ENCODE results near the gene KPNA1. TPM values are rescaled to one million over a fixed set of nuclear protein-coding genes. Genes with fewer than 3 reads are reported as not detected.

KPNA1 gene
- total RNA-seq, 1 experiment from 2014 or later = 64.3 TPM

- intact Hi-C loops (cut with micrococcal nuclease) = no loop called here
- ChIA-PET POLR2A (ENCODE audit: unreplicated experiment) (no interaction called here), CTCF (no interaction called here)
- no peaks in the 10 kb centered on the region for H3K9me3 ChIP-seq (ENCODE audit: low read length)
- no peak for ATAC-seq
- H2AFZ ChIP-seq (ENCODE audit: low read length) = no peak overlapping the region
- DNase-seq = no peak
- 0 out of 2 replicates have a peak, but pooled peaks cover 9% of the 10 kb centered on the region for H3K4me1 ChIP-seq (ENCODE audit: insufficient read depth, low read length)
- no peak overlapping the region for H3K27ac ChIP-seq (ENCODE audit: low read length)
- no peak overlapping the region for H3K4me3 ChIP-seq (ENCODE audit: low read length)
- H3F3A ChIP-seq (ENCODE audit: low read length, unreplicated experiment) = no peaks in the 10 kb centered on the region
- no peaks in the 10 kb centered on the region for H3K9me2 ChIP-seq (replicated peaks; ENCODE audit: low read length)
- H3K4me2 ChIP-seq (ENCODE audit: low read length) = no peak overlapping the region
- TF ChIP-seq CTCF (conservative IDR thresholded peaks at IDR 0.05; ENCODE audit: low read depth, low read length) = no peak
- H3K27me3 ChIP-seq (ENCODE audit: low read length) = no peaks in the 10 kb centered on the region
- no peak overlapping the region for H3K9ac ChIP-seq (ENCODE audit: low read length)
- H3K36me3 ChIP-seq (ENCODE audit: low read depth, low read length) = peaks cover 25% of the 10 kb centered on the region
- H4K20me1 ChIP-seq (ENCODE audit: low read length) = no peaks in the 10 kb centered on the region
- peaks cover 73% of the 10 kb centered on the region for H3K79me2 ChIP-seq (ENCODE audit: low read length)
- BruUV-seq (replicated peaks) = no TSS peak
These were observed 140.7 kb downstream of the KPNA1 start for GRCh38 chr3:122374034-122374433.

Other genes with a start within 250 kb of the KPNA1 start
- not detected in 2 replicates for gene CSTA, start 189.7 kb downstream of the KPNA1 start, total RNA-seq (2014; rRNA removed)
- 96.9 and 111 TPM in 2 replicates for gene MIX23, start 131.7 kb downstream of the KPNA1 start, total RNA-seq (2014; rRNA removed)
- gene FAM162A, start 130.8 kb downstream of the KPNA1 start, total RNA-seq (2014; rRNA removed) = 86.4 and 126 TPM in 2 replicates
- 3.1 and 4.0 TPM in 2 replicates for gene WDR5B, start 98.9 kb downstream of the KPNA1 start, total RNA-seq (2014; rRNA removed)
- 13.8 and 14.8 TPM in 2 replicates for gene PARP9, start 49.4 kb upstream of the KPNA1 start, total RNA-seq (2014; rRNA removed)
- gene DTX3L, start 49.4 kb upstream of the KPNA1 start, total RNA-seq (2014; rRNA removed) = 11.1 and 11.9 TPM in 2 replicates
- gene PARP15, start 62.7 kb upstream of the KPNA1 start, total RNA-seq (2014; rRNA removed) = not detected in 2 replicates
- gene PARP14, start 165.9 kb upstream of the KPNA1 start, total RNA-seq (2014; rRNA removed) = 20.8 and 21.8 TPM in 2 replicates

Measured in PC-3 (cell line).